CD4-positive, alpha-beta T cell treated with Interleukin-2 at 100 ng/mL for 4 hours (primary cell): ENCODE results near the gene MCC.
"Not testable (repeated sequence)": the region's sequence is repeated elsewhere in the genome, so short reads cannot be mapped to it uniquely, and the experiment has no call there.

Experiments used
- DNase-seq: peaks from one replicate; pipeline ENCODE4 v3.0.0-alpha.2; 2020; ENCODE audit warnings: low spot score

The MCC gene

DNA sequence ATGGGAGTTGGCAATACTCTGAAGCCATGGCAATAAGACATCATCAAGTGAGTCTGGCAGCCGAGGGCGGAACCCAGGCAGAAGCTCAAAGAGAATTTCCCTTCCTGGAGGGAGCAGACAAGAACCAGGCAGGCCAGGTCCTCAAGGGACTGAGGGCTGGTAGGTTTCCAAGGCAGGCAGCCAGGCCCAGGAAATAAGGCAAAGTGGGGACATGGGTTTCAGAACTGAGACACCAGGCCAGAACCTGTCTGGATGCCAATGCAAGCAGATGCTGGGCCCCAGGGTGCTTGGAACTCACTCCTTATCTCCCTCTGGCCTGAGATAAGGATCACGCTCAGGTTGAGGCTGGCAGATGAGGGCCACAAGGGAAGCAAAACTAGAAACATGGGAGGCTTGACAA lies 62.3 kb downstream of the MCC start:
- no peak for DNase-seq

DNA sequence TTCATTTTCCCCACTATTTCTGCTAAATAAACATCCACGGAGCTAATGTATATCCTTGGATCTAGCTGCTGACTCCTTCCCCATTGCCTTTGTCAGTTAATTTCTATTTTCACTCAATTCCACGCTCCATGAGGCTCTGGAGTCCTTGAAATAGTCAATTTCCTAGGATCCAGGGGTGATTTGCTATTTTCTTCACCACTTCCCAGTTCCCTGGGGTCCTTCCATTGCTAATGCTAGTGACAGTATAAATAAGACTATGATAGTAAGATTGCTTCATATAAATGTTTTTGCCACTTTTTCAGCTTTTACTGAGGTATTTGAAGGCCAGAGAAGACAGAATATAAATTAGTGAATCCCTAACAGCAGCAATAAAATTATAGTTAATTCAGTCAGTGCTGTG lies 66.6 kb downstream of the MCC start:
- DNase-seq = no peak

DNA sequence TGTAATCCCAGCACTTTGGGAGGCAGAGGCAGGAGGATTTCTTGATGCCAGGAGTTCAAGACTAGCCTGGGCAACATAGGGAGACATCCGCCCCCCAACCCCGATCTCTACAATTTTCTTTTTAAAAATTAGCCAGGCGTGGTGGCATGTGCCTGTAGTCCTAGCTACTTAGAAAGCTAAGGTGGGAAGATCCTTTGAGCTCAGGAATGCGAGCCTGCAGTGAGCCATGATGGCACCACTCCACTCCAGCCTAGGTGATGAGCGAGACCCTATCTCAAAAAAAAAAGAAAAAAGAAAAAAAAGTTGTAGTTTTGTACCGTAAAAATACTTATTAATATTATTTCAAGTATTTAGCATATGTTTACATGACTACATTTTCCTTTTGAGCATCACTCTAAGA lies 82.7 kb downstream of the MCC start:
- DNase-seq = no peak

DNA sequence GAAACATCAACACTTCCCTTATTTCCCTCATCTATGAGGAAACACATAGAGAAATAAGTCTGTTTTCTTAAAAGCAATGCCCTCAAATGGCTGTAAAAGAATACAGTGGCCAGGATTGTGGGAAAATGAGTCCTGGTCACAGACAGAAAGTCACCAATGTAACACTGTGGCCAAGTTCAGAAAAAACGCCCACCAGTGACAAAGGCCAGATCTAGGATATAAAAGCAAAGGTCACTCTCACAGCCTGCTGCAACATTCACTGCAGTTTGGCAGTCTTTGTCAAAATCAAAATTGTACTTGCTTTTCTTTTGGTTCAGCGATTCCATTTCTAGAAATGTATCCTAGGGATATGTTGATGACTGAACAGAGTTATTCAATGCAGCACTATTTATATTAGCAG lies 84.0 kb downstream of the MCC start:
- no peak for DNase-seq

DNA sequence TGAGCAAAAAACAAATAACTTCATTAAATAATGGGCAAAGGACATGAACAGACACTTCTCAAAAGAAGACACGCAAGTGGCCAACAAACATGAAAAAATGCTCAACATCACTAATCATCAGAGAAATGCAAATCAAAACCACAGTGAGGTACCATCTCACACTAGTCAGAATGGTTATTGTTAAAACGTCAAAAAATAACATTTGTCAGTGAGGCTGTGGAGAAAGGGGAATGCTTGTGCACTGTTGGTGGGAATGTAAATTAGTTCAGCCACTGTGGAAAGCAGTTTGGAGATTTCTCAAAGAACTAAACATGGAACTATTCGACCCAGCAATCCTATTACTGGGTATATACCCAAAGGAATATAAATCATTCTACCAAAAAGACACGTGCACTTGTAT lies 90.3 kb downstream of the MCC start:
- DNase-seq = not testable (repeated sequence)

DNA sequence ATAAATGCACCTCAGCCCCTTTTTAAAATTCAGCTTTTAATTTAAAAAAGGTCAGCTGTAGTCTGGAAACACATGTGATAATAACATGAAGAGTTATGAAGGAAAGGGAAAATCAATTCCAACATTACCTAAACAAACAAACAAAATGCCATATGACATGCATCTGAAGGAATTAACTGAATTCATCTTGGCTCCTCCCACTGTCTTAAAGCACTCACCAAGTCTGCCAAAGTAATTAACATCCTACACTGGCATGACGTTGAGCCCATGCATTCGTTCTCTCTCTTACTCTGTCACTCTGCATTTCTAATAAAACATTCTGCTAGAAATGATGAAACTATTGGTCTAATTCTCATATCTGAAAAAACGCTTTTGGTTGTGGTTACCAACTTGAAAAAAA lies 91.2 kb downstream of the MCC start:
- no peak for DNase-seq

DNA sequence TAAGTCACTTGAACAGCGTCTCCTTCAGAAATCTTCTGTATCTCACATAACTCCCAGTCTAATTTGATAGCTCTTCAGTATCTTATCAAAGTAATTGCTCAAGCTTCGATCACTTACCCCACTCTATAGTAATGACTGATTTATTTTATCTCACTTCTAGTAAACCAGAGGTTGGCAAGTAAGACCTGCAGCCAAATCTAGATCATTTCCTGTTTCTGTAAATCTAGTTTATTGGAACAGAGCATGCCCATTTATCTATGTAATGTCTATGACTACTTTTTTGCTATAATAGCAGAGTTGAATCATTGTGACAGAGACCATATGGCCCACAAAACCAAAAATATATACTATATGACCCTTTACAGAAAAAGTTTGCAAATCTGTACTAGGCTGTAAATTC lies 93.6 kb downstream of the MCC start:
- DNase-seq = no peak

DNA sequence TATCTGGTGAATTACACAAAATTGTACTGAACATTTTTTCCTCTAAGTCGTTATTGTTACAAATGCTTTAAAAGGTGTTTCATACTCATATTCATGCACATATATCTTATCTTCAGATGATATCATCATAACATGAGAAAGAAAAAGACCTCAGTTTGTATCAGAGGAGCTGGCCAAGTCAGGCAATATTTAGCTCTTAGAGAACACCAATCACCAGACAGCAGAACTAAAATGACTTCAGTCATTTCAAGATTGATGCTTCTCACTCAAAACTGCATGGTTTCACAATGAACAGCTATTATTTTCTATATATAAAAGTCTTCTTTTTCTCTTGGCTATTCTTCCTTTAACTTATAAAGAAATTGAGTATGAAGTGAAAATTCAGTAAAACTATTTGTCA lies 98.0 kb downstream of the MCC start:
- DNase-seq = no peak

DNA sequence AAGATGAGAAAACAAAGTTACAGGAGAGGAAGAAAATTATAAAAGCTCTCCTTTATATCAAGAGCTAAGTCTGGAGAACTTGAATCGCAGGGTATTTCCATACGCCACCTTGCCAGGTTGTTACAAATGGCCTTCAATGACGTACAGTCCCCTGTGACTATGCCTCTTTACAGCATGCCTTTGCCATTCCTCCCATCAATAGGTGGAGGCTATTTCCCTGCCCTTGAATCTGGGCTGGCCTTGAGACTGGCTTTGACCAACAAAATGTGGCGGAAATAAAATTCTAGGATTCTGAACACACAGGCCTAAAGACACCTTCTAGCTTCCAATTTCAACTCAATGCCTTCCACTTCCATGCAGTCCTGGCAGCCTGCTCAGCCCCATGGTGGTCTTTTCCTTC lies 99.1 kb downstream of the MCC start:
- DNase-seq = no peak

DNA sequence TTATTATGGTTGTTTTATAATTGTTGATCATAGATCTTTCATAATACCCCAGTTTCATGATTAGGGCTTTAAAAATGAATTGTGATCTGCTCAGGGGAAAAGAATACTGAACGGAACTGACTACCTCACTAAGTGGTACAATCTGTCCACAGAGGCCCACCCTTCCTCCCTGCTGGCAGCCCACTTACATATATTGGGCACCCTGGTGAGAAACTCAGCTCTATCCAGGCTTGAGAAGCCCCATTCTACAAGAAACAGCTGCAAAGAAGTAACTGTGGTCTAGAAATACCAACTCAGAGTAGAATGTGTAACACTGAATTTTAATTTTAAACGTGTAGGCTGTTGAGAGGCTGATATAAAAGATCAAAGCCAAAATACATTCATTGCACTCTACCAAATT lies 100.4 kb downstream of the MCC start:
- no peak for DNase-seq

DNA sequence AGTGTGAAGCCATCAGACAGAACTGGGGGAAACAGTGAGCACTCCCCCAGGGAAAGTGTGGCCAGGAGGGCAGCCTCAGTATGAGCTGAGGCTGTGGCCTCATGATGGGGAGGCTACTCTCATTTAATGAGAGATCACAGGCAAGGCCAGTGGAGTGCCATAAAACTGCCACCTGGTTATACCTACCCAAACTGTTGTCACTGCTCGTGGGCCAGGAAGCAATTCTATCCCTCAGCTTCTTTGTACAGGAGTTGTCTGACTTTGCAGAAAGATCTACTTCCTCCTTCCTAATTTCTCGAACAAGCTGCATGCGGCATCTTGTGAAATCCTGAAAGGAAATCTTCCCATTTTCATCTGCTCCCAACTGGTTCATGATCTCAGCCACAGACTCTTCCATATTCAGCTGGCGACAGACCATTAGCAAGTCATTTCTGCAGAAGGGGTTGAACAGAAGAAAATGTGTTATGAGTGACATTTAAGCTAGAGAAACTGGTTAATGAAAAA lies 103.4 kb downstream of the MCC start:
- DNase-seq = no peak

DNA sequence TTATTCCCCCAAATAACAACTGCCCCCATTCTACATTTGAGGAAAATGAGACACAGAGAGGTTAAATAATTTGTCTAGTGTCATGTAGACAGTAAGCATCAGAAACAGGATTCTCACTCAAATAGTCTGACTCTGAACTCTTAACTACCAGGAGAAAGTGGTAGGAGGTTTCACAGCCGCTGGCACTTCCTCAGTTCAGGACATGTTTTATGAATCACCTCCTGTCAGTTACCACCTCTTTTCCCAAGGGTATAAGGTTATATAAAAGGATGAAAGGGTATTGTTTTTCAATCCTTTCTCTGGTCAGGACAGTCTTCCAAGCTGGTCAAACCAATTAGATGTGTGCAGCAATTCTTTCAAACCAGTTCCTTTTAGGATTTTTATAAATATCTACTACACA lies 105.5 kb downstream of the MCC start:
- no peak for DNase-seq

DNA sequence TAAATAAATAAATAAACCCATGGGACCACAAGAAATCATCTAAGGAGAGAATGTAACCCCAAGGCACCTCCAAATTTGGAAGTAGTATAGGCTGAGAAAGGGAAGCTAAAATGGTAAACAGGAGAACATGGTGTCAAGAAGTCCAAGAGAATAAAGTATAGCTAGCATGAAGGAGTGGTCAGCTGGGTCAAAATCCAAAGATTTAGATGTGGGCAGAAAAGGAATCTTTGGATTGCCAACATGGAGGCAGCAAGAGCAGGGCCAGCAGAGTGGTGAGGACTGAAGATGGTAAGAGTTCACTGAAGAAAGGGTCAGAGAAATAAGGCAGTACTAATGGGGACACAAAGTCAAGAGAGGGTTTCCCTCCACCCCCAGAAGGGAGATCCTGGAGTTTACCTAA lies 106.5 kb downstream of the MCC start:
- no peak for DNase-seq

DNA sequence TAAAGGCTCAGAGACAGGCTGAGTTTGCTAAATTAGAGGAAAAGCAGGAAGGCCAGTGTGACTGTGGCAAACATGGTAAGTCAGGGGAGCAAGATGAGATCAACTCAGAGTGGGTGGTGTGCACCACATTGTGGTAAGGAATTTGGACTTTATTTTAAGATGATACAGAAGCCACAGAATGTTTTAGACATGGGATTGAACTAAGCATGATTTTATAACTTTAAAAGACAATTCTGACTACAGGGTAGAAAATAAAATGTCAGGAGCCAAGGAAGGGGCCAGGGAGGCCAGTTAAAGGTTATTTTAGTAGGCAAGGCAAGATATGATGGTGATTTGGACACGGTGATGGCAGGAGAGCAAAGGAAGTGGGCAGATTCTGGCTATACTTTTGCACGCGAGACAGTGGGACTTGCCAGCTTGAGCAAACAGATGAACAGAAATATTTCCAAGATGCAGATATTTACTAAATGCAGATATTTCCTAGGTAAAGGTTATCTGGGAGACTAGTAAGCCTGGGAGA lies 107.4 kb downstream of the MCC start:
- DNase-seq = no peak

DNA sequence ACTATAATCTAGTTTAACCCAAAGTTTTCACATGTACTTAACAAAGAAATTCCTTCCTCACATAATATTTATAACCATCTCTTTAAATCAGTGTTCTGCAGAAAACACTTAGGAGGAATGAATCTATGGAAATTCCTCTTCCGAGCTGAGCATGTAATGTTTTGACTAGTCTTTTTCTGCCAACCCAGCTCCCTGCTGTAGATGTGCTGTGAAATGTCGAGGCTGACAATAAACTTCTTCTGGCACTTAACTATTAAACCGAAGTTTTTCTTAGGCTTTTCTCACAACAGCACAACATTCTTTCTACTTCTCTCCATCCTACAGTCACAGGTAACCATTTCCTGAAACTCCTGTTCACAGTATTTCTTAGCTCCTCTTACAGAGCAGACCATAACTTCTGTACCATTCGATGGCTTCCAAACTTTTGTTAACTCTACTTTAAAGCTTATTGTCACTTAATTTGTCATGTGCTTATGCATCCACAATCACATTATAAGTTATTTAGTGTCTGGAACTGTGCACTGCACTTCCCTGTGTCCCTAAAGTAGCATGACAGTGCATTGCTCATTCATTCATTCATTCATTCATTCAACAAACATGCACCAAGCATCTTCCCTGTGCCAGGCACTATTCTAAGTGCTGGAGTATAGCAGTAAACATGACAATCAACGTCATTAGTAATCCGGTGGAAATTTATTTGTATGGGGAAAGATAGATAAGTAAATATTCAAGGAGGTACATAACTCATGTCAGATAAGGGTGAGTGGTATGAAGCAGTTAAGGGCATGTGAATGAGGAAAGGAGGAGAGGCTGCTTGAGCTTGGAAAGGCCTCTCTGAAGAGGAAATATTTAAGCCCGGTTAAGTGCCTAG lies 108.1 kb downstream of the MCC start:
- DNase-seq = no peak

DNA sequence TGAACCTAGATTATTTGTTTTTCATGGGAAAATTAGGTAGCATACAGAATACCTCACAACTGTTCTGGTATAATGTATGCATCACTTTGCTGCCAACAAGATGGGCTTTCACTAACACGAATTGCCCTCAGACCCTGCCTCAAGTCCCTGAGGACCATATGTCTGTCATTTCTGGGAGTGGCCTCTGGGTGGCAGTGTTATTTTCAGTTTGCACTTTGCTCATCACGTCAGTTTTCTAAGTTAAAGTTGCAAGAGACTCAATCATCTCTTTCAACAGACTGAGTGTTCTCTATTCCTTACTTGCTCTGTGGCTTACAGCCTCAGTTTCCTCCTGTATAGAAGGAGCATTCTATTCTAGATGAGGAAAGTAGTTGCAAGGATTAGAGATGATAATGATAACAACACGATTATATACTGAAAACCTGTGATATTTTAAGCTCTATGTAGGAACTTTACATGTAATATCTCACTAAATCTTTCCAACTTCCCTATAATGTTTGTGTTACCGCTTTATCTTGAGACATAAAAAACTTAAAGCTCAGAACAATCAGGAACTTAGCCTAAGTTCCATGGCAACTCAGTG lies 109.2 kb downstream of the MCC start:
- peak; percentile 59 for DNase-seq

DNA sequence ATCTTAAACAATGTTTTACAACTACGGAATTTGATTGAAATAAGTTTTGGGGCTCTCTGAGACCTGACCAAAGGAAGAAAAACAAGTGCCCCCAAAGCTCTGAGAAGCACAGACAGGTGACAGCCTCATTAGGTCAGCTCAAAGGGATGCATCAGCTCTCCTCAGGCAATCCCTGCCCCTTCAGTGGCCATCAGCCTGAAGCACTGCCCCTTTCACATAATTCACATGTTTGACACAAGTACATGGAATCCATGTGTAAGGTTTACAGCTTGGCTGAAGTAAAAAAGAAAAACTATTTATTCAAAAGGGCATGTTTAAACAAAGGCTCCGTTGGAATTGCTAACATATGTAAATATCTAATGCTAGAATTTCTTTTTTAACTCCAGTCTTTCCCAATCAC lies 109.7 kb downstream of the MCC start:
- no peak for DNase-seq

DNA sequence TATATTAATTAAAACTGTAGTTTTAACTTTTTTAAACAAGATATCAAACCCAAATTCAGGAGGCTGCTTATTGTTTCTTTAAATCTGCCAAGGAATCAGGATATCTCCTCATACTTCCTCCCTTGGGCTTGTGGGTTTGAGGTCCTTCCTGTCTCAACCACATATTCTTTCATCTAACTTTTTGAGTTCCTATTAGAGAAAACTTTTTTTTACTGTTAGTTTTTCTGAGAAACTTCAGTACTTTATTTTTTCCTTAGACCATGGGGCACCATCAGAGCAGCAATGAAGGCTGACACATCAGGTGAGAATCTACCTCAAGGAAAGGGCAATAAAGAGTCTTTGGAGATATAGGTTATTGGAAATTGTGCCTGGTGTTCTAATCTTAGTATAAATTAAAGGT lies 110.2 kb downstream of the MCC start:
- DNase-seq = peak; percentile 36

DNA sequence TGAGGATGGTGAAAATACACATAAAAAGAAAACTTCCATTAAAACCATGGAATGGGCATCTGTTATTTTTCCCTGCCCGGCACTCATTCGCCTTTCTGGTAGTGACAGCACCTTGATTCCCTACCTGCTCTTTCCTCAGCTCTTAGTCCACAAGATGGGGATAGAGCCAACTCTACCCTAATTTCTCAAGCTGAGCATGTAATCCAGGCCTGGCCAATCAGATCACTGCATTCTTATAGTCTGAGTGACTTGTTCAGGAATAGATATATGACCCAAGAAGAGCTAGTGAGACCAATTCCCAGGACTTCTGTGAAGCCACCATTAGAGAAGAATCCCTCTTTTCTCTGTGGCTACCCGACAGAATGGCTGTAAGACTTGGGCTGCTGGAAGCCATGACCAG lies 111.6 kb downstream of the MCC start:
- no peak for DNase-seq

DNA sequence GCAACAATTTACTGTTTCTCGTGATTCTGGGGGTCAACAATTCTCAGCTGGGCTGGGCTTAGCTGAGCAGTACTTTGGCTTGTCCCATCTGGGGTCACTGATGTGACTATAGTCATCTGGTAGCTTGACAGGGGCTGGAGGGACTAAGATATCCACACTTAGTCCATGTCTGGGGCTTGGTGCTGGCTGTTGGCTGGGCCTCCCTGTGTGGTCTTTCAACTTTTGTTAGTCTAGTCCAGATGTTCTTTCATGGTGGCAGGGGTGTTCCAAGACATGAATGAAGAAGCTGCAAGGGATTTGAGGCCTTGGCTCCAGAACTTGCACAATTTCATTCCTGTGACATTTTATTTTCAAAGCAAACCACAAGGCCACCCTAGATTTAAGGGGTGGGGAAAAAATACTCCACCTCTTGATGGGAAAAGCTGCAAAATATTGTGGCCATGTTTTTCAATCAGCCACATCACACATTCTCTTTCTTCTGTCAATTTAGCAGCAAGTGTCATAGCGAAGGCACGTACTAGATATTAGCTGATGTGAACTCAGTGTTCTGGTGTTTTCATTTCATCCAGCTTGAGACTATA lies 112.7 kb downstream of the MCC start:
- DNase-seq = no peak

DNA sequence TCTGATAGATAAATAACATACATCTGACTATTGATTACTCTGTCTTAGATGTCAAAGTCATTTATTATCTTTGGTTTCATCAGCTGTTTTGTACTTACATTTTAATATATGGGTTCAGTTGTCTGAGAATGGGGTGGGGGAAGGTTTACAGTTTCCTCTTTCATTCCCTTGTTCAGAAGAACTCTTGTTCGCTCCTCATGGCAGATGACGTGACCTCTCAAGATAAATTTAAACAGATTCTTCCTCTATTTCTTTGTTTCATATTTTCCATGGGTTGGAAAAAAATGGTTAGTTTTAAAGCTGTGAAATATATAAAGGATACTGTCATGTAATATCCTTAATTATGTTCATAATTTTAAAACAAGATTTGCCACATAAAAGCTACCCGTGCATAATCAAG lies 114.8 kb downstream of the MCC start:
- no peak for DNase-seq

DNA sequence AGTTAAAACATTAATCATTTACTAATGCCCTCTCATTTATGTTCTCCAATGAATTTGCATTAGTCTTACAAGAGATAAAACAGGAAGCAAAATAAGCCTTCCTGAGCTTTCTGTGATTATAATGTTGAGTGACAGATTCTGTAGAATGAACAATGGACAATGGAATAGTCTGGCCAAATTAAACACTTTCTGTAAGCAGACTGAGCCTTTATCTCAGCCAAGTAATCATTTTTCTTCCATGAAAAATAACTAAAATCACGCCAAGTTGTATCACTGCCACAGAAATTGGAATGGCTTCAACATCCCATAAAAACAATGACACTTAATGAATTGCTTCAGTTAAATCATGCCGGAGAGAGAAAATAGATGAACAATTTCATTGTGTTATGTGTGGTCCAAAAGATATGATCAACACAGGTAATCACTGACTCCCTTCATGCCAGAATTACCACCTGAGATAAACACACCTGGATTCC lies 116.5 kb downstream of the MCC start:
- no peak for DNase-seq

DNA sequence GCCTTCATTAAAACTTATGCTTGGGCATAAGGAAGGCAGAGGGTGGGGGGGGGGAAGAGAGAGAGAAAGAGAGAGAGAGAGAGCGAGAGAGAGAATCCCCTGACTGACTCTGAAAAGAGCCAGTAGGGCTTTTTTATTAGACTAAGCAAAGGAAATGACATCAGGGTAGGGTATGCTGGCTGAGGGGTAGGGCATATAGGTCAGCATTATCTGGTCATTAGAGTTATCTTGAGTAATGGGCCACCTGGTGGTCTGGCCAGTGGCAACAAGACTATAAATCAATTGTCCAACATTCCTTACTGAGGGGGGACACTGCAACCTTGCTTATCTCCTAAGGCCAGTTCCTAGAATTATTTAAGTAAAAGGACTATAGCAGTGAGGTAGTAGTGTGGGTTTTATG lies 120.7 kb downstream of the MCC start:
- no peak for DNase-seq
